HL-60 (cell line): Measurements from ENCODE around the gene DENND4C.
"Not testable (repeated sequence)": the region's sequence is repeated elsewhere in the genome, so short reads cannot be mapped to it uniquely, and the experiment has no call there.

Experiments used
- DNase-seq, 2 experiments: peaks; one replicate each; pipeline ENCODE4 v3.0.0-alpha.2; 2010 to 2020; ENCODE audit warnings: low read depth in 1 of 2, low spot score in 1 of 2
- H3K27ac ChIP-seq: fragments of 250-450 bp; sonication (Bioruptor Pico); replicated peaks from 2 replicates; pipeline ENCODE4 v1.5.1; 2020; ENCODE audit warnings: mild to moderate bottlenecking, moderate library complexity
- H3K27me3 ChIP-seq: fragments of 250-450 bp; sonication (Bioruptor Pico); 2 replicates; pipeline ENCODE4 v1.5.1; 2021; ENCODE audit warnings: mild to moderate bottlenecking, moderate library complexity; ENCODE audit not compliant: insufficient read depth, poor library complexity, severe bottlenecking
- H3K4me3 ChIP-seq: replicated peaks from 2 replicates; pipeline ENCODE4 v1.5.1; 2011; ENCODE audit warnings: mild to moderate bottlenecking, control low read depth, low read length; ENCODE audit not compliant: insufficient read depth
- GABPA ChIP-seq: IDR thresholded peaks from 2 replicates; pipeline ENCODE4 v1.6.1; 2012; ENCODE audit warnings: low read depth
- POLR2AphosphoS5 ChIP-seq: IDR thresholded peaks from 2 replicates; pipeline ENCODE4 v1.6.1; 2012; ENCODE audit warnings: low read depth
- REST ChIP-seq: IDR thresholded peaks from 2 replicates; pipeline ENCODE4 v1.6.1; 2012; ENCODE audit warnings: low read depth; ENCODE audit not compliant: insufficient replicate concordance
- SPI1 ChIP-seq: IDR thresholded peaks from 2 replicates; pipeline ENCODE4 v1.6.1; 2012; ENCODE audit warnings: low read depth, mild to moderate bottlenecking, borderline replicate concordance
- TF ChIP-seq, protein P1 (sequence below): IDR thresholded peaks from one replicate; pipeline ENCODE4 v1.5.1; 2011; ENCODE audit warnings: low read length, control low read depth, inconsistent platforms; ENCODE audit not compliant: insufficient read depth

DENND4C gene

GRCh38 chr9:19387317-19387716 is 156.8 kb downstream of the DENND4C start:
- TF ChIP-seq, protein P1, sequence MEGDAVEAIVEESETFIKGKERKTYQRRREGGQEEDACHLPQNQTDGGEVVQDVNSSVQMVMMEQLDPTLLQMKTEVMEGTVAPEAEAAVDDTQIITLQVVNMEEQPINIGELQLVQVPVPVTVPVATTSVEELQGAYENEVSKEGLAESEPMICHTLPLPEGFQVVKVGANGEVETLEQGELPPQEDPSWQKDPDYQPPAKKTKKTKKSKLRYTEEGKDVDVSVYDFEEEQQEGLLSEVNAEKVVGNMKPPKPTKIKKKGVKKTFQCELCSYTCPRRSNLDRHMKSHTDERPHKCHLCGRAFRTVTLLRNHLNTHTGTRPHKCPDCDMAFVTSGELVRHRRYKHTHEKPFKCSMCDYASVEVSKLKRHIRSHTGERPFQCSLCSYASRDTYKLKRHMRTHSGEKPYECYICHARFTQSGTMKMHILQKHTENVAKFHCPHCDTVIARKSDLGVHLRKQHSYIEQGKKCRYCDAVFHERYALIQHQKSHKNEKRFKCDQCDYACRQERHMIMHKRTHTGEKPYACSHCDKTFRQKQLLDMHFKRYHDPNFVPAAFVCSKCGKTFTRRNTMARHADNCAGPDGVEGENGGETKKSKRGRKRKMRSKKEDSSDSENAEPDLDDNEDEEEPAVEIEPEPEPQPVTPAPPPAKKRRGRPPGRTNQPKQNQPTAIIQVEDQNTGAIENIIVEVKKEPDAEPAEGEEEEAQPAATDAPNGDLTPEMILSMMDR = no peak
- Histone ChIP-seq H3K27me3 (no peaks in the 10 kb centered on the region), H3K27ac (no peak overlapping the region), H3K4me3 (no peak overlapping the region)
- DNase-seq = no peak

- not testable (repeated sequence) for DNase-seq, H3K27ac ChIP-seq, H3K4me3 ChIP-seq, H3K27me3 ChIP-seq
These were observed 159.0 kb downstream of the DENND4C start for GRCh38 chr9:19389539-19389938.

DNA sequence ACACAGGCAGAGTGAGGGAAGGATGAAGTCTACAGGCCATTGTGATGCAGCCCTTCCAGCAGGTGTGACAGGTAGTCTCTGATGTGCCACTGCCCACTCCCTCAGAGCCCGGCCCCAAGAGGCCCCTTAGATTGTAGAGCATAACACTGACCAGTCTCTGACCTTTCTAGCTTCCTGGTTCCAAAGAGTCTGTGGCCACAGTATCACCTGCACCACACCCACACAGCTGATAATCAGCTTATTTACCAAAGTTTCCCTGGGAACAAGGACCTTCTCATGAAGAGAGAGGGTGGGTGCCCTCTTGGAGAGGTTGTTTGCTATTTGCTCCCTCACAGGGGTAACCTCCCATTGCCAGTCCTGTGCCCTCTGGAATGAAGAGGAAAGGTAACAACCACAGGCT is 167.4 kb downstream of the DENND4C start:
- Histone ChIP-seq H3K27ac (no peak overlapping the region), H3K4me3 (no peak overlapping the region), H3K27me3 (no peaks in the 10 kb centered on the region)
- TF ChIP-seq POLR2AphosphoS5 (no peak), GABPA (no peak), SPI1 (no peak), REST (no peak)
- TF ChIP-seq, protein P1 = no peak
- no peak for DNase-seq

GRCh38 chr9:19403231-19403630 is 172.7 kb downstream of the DENND4C start:
- H3K4me3 ChIP-seq, DNase-seq, H3K27ac ChIP-seq, H3K27me3 ChIP-seq: not testable (repeated sequence)

DNA sequence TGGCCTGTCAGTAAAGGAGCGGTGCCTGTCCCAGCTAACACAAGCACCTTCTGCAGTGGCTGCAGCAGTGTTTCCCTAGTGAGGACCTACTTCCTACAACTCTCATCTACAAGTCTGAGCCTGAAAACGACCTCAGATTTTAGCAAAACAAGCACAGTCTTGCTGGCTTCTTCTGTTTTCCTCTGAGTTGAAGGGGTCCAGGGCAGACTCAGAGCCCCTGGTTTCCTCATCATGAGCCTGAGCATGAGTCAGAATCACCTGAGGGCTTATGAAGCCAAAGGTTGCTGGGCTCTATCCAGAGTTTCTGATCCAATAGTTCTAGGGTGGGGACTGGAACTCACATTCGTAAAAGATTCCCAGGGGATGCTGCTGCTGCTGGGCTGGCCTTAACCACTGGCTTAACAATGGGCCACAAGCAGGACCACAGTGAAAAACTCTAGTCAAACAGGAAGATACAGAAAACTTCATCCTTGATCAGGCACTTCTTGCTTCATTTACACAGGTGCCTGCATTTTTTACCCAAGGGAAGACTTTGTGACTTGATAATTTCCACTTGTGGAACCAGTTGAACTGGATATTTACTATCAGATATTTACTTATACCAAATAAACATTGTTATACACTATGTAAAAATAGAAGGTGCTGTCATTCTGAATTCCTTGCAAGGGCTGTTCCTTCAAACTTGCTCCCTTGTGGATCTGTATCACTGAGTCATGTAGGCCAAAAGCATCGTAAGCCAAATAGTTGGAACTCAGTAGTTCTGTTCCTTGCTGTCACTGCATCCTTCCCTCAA is 174.0 kb downstream of the DENND4C start:
- Histone ChIP-seq H3K27ac (no peak overlapping the region), H3K4me3 (no peak overlapping the region), H3K27me3 (no peaks in the 10 kb centered on the region)
- no peak for DNase-seq
- TF ChIP-seq SPI1 = no peak
- TF ChIP-seq REST = no peak
- no peak for TF ChIP-seq POLR2AphosphoS5
